NCI-H187 (cell line): ENCODE data around the gene GMPR2.
A peak's percentile ranks its signal among the peaks of the same experiment; 100 is the strongest.
"Not testable (repeated sequence)": the region's sequence is repeated elsewhere in the genome, so short reads cannot be mapped to it uniquely, and the experiment has no call there.

Experiments
- DNase-seq, 2 experiments: peaks; one replicate each; lab custom pipeline; 2025; lab: John Stamatoyannopoulos, UW

The GMPR2 gene

DNA sequence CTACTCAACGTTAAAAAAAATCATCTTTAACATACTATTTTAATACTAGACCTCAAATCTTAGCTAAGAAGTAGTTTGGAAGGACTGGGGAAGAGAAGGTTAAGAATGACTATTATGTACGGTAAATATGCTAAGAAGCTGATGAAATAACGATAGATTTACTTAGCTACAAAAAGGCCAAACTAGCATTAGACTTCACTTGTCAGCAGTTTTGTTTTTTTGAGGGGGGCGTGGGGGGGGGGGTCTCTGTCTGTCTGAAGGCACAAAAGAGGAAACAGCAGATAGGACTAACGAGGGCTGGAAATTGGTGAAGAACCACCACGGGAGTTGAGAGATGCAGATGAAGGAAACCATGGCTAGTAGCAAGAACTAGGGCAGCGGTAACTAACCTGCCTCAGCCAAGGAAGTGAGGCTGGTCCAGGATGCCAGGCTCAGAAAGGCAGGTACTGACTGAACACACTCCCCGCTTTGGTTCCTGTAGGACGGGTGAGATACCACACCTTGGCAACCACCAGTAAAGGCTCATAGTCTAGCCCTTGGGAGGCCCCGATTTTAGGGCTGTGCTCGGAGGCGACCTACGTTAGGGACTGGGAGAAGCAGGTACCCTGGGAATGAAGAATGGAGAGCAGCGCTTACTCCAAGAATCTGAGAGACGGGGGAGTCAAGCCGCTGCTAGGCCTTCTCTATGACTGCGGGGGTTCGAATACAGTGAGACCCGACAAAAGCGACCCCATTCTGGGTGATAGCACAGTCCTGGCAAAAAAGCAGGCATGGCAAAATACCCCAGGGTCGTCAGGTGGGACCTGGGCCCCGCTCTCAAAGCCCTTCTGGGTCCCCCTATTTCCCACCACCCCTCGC is 1.2 kb upstream of the GMPR2 start:
- no peak for DNase-seq

DNA sequence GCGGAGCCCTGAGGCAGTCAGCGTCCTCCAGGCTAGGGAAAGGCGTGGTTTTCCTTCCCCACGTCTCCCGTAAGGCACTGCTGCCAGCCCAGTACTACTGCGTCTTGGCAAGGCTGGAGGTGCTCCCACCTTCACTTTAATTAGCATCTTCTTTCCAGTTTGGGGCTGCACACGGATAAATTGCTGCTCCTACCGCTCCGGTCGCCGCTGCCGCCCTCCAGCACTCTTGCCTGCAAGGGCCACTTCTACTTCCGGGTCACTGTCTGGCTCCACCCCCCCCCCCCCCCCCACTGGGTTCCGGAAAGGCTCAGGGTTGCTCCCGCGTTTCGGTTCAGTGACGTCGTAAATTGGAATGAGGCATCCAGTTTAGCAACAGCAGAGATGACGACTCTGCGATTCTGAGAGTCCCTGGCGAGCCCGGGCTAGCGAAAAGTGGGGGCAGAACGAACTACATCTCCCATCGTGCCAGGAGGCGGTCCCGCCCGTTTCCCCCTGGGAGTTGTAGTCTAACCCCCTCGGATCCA is 546 bp upstream of the GMPR2 start, which contains the start of gene NEDD8:
Gene NEDD8 (minus strand): TSS at position 247 of the 524 bp plus-strand sequence. CDS start 100 bp downstream, at position 147.
- peak; percentile 81 to 96 for DNase-seq

DNA sequence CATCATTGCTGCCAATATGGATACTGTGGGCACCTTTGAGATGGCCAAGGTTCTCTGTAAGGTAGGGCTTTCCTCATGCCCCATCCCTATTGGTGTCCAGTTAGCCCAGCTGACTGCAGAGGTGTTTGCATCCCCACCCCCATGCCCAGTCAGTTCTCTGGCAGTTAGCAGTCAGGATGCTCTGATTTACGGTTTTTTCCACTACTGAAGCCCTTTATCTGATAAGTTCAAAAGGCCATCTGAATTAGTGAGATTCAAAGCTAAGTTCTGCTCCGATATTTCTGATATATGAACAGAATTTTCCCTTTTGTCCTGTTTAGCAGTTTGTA is 773 bp downstream of the GMPR2 start:
- DNase-seq, result no peak

DNA sequence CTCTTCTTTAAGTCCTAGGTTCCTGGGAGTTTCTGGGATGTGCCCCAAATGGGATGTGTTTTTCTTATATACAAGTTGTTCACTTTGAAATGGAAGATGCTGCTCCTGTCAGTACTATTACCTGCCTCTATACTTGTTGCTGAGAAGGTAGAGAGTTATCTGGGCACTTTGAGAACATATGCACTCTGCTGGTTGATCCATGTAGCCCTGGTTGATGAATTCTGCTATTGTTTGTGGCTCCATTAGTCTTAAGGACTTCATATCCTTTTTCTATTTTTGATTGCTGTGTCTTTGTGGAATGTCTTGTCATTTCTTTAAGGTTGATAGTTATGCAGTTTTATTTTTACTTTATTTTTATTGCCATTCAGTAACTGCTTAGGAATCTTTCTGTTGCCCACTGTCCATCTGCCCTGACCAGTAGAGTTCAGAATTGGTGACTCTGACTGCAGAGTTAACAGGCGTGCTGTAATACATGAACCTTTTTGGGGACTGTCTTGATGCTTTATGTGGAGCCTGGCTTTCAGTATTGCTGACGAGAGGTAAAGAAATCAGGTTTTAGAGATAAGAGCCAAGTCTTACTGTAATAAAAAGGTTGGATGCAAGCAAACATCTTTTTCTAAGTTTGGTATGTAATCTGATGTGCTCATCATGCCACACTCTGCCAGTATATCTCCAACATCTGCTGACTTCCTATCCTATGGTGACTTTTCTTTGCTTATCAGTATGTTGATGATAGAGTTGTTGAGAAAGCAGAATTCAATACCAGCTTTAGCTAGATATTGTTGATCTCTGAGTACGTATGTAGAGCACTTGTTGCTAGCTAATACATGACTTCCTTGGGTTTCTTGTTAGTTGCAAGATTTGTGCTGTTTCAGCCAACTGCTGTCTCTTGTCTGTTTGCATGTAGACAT is 1.6 kb downstream of the GMPR2 start:
- DNase-seq, result no peak

DNA sequence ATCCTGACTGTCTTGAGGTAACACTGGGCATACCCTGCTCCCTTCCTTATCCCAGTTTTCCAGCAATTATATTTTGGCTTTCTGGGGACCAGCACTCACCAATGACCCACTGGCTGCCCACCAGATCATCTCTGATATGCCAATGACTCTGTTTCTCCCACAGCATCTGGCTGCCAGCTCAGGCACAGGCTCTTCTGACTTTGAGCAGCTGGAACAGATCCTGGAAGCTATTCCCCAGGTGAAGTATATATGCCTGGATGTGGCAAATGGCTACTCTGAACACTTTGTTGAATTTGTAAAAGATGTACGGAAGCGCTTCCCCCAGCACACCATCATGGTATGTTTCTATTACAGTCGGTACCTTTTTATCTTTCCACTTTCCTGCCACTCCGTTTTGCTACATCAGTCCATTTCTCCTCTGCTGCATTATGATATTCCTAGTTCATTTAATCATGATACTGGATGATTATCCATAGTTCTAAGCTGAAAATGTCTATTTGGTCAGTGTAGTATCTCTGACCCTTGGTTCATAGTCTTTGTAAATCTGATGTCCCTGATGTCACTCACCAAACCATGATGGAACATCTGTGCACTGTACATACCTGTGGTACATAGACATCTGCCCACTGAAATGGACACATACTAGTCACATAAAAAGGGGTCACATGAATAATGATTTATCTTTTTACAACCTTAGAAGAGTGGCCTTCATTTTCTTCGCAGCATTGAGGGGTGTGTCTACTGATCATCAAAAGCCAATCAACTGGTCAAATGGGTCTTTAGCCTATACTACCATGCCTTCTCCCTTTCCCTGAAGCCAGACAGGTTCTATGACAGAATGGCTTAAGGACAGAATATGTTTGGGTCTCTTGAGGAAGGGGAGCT is 3.3 kb downstream of the GMPR2 start:
- DNase-seq, result no peak

DNA sequence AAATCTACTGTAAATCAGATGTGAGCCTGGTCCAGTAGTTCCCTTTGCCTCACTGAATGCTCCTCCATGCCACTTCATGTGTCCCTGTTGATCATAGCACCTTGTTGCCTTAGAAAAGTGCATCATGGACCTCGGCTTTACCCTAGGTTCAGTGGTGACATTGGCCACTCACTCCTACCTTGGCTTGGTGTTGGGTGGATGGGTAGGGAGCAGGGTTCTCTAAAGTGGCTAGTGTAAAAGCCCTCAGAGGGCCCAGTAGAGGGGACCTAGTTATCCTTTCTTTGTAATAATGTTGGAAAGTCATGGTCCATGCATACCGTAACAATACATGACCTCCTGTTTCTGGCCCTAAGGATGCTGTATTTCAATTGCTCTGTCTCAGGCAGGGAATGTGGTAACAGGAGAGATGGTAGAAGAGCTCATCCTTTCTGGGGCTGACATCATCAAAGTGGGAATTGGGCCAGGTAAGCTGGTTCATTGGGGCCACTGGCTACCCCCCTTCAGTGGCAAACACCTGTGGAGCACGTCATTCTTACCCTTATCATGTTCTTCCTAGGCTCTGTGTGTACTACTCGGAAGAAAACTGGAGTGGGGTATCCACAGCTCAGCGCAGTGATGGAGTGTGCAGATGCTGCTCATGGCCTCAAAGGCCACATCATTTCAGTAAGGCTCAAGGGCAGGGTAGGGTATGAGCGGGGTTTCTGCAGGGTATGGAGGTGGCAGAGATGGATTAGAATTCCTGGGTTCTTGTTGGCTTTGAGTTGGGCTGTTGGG is 4.1 kb downstream of the GMPR2 start:
- DNase-seq, result no peak

DNA sequence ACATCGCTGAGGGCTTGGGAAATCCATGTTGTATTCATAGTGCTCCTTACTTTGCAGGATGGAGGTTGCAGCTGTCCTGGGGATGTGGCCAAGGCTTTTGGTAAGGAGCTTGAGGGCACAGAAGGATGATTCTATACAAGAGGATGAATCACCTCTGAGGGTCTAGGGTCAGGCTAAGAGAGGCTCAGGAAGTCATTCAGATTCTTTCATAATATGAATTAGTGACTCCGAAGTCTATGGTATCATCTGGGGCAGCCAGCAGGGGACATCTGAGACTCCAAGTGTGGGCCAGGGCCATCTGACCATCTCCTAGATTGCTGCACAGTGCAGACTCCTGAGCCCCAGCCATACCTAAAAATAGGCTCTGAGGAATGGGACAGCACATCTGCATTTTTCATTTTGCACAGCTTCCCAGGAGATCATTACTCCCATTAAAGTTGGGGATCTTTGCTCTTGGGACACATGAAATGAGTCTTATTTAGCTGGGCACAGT is 4.8 kb downstream of the GMPR2 start:
- DNase-seq, result no peak

DNA sequence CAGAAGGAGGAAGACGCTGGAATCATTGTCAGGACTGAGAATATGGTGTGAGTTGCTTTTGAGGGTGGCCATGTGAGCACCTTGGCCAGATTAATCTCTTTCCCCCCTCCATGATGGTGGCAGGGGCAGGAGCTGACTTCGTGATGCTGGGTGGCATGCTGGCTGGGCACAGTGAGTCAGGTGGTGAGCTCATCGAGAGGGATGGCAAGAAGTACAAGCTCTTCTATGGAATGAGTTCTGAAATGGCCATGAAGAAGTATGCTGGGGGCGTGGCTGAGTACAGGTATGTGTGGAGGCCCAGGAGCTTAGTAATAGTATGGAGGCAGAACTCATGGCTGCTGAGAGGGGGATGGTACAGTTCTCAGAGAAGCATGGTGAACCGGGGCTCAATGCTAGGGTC is 5.4 kb downstream of the GMPR2 start:
- DNase-seq, result no peak

DNA sequence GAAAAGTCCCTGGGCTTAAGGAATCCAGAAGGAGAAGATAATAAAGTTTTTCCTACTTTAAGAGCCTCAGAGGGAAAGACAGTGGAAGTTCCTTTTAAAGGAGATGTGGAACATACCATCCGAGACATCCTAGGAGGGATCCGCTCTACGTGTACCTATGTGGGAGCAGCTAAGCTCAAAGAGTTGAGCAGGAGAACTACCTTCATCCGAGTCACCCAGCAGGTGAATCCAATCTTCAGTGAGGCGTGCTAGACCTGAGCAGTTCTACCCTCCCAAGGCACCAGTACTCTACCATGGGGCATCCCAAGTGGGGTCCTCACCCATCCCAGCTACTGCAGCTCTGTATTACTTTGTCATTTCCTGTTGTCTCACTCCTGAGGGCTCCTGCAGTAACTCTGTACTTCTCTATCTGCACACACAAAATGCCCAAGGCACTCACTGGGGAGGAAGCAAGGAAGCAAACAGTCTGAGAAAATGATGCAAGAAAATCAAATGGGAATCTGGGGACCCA is 5.9 kb downstream of the GMPR2 start:
- DNase-seq, result no peak

DNA sequence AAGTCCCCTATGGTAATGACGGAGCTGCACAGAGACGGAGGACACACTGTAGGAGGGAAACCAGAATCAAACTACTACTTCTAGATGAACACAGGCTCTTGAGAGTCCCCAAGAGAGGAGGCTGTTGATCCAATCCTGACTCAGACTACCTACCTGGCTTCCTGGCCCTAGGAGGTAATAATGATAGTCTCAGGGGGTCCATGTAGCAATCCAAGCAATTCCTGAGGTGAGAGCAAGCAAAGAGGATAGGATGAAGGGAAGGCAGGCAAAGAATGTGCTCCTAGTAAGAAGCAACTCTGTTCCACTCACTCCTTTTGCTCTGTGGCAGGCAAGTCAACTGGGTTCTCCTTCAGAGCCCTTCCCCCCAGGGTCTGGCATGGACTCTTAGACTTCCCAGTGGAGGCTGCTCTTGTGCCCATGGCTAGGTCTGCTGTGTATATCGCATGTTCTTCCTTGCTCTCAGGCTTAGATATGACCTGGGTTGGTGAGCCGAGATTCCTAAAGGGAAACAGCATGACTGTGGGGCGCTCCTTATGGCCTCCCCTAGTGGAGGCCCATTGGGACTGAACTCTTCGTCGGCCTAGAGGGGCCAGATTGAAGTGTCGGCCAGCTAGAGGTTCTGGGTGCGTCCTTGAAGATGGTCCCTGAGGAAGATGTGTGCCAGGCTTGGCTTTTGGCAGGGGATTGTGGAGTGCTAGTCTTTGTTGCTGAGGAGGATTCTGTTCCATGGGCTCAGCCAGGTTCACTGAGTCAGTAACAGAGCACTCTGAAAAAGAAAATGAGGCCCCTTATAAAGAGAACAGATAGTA is 7.6 kb downstream of the GMPR2 start:
- no peak for DNase-seq

DNA sequence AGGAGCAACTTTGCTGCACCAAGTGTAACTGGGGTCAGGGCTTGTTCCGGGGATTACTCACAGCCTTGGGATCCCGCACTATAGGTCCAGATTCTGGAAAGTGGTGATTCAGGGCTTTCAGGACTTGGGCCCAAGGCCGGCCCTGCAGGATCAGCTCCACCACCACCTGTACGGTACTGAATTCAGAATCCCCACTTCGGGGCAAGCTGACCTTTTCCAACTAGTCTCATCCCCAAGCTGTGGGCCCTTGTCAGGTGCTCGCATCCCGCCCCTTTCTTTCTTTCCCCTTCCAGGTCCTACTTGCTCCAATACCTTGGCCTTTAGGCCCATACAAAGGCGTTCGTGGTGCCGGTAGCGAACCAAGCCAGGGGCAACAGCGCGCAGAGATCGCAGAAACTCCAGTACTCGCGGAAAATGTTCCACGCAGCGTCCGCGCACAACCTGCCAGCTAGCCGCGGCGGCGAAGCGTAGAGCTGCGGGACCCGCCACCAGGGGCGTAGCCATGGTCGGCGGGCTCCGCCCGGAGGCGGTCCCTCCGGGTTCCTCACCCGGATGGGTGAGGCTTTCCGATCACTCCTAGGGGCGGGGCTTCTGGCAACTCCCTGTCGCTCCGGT is 9.2 kb downstream of the GMPR2 start:
- DNase-seq, result peak in 1 of 2 experiments; percentile 90

DNA sequence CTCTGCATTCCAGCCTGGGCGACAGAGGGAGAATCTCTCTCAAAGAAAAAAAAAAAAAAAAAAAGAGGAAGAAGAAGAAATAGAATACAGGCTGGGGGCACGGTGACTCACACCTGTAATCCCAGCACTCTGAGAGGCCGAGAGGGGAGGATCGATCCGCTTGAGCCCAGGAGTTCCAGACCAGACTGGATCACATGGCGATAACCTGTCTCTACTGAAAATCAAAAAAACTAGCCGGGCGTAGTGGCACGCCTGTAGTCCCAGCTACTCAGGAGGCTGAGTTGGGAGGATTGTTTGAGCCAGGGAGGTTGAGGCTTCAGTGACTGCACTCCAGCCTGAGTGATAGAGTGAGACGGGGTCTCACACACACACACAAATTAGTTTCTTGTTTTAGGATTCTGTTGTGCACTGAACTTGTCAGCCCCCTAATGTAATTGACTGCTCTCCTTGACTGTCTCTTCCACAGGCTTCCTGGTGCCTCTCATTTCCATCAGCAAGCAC is 10.7 kb downstream of the GMPR2 start:
- DNase-seq, result no peak

DNA sequence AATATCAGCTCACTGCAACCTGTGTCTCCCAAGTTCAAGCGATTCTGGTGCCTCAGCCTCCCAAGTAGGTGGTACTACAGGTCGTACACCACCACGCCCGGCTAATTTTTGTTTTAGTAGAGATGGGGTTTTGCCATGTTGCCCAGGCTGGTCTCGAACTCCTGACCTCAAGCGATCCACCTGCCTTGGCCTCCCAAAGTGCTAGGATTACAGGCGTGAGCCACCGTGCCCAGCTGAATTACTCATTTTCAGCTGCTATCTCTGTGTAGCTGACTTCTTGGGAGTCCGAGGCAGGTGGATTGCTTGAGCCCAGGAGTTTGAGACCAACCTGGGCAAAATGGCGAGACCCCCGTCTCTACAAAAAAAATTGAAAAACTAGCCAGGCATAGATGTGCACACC is 12.6 kb downstream of the GMPR2 start:
- not testable (repeated sequence) for DNase-seq

DNA sequence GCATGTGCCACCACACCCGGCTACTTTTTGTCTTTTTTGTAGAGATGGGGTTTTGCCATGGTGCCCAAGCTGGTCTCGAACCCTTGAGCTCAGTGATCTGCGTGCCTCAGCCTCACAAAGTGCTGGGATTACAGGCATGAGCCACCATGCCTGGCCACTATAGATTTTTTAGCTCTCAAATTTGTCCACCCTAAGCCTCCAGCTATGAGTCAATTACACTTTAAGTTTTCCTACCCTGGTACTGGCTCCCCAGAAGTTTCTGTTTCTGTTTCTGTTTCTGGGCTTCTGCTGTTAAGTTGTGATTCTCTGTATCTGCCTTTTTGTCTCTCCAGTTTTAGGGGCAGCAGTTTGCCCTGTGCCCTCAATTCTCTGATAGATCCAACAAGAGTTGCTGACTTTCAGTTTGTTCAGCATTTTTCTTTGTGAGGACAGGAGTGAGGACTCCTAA is 14.1 kb downstream of the GMPR2 start:
- DNase-seq, result no peak

DNA sequence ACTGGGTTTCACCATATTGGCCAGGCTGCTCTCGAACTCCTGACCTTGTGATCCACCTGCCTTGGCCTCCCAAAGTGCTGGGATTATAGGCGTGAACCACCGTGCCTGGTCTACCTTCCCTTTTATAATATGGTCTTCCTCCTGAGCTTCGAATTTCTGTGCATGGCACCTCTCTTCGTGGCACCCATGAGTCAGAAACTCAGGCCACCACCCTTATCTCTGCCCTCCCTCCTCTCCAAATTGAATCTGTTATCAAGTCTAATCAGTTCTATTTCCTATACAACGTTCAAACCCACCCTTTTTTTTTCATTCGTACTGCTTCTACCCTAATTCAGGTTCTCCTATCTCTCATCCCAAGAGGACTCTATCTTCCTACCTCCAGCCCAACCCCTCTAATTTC is 14.7 kb downstream of the GMPR2 start:
- DNase-seq, result no peak

DNA sequence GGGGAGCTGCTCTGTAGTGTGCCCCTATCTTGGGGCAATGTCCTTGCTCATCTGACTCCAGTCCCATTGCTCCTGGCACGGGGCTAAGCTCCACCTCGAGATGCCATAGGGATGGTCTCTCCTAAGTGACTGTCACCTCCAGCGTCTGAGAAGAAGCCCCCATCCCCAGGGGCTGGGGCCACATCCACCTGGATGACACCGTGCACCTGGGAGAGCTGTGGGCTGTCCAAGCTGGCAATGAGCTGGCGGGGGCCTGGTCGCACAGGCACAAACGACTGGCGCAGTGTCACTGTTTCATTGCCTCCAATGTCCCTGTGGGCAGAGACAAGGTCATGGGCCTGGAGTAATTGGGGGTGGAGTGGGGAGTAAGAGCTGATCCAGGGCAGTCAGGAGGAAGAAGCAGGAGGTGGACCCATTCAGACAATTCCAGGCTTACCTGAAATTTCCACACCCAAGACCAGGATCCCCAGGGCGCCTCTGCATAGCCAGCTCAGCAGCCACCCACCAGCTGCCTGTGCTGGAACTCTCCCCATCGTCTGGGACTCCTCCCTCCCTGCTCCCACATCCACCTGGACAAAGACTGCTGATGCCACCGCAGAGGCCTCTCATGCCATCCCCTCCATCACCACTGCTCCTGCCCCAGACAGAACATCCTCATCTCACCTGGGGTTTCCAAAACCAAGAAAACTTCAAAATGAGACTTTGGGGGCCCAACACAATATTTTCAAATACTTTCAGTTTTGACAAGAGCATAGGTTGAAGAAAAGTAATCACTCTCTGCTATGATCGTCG is 16.7 kb downstream of the GMPR2 start:
- DNase-seq, result no peak

DNA sequence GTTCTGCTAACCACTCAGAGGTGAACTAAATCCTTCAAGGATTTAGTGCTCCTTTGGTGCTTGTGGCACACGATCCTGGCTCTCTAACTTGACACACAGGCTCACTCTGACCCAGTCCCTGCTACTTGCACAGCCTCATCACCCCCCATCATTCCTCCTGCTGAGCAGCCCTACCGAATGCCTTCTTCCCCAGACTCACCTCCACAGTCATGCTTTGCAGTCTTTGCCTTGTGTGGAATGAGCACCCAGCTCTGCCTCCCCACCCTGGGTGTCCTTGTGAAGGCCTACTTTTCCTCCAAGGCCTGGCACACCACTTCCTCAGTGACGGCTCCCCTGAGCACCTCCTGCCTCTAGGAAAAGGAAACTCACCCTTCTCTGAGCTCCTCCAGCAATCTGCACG is 17.6 kb downstream of the GMPR2 start:
- no peak for DNase-seq

DNA sequence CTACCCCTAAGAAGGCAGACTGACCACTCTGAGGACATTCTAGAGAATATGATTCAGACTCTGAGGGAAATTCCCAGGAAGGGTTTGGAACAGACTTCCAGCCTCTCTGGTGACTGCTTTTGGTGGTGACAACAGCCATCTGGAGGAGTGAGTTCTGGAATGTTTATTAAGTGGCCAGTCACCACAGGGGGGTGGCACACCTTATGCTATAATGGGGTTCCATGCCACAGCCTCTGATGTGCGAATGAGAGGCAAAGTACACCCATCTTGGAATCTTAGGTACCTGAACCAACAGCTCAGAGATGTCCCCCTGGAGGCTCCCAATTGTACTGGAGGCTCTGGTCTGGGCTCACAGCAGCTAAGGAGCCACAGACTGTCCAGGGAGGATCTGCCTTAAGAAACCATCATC is 19.2 kb downstream of the GMPR2 start:
- no peak for DNase-seq
